ENCODE data around the gene ARRDC1.

Gene ARRDC1

DNA sequence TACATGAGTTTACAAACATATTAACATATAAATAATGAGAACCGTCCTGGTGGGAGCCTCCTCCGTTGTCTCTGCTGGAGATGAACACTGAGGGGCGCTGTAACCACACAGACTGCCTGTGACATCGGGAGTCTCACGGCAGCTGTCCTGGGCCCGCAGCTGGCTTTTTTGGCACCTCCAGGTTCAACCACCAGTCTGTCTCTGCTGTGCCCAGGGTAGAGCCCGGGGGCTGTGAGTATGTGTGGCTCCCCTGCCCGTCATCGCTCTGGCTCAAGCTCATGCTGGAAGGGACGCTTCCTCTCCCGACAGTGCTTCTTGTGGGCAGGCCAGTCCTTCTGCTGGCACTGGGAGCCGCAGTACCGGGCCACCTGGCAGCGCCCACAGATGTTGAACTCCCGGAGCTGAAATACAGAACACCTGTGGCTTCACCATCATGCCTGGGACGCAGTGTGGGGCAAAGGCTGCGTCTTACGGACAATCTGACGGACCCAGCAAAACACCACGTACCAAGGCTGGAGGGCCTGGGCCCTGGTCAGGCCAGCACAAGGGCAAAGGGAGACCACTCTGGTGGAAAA is 23.1 kb upstream of the ARRDC1 start:
- Histone ChIP-seq H3K27me3 (no peaks in the 10 kb centered on the region), H3K4me1 (no peaks in the 10 kb centered on the region; the same call in 1 of the 2 replicates), H3K36me3 (peaks cover 48% of the 10 kb centered on the region), H3K4me3 (ENCODE audit: low read depth, low read length) (no peak overlapping the region), H3K9me3 (no peaks in the 10 kb centered on the region)
- DNase-seq, result peak; percentile 59
- TF ChIP-seq, protein P1, sequence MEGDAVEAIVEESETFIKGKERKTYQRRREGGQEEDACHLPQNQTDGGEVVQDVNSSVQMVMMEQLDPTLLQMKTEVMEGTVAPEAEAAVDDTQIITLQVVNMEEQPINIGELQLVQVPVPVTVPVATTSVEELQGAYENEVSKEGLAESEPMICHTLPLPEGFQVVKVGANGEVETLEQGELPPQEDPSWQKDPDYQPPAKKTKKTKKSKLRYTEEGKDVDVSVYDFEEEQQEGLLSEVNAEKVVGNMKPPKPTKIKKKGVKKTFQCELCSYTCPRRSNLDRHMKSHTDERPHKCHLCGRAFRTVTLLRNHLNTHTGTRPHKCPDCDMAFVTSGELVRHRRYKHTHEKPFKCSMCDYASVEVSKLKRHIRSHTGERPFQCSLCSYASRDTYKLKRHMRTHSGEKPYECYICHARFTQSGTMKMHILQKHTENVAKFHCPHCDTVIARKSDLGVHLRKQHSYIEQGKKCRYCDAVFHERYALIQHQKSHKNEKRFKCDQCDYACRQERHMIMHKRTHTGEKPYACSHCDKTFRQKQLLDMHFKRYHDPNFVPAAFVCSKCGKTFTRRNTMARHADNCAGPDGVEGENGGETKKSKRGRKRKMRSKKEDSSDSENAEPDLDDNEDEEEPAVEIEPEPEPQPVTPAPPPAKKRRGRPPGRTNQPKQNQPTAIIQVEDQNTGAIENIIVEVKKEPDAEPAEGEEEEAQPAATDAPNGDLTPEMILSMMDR (IDR thresholded peaks at IDR 0.05; ENCODE audit: low read depth, low read length), result peak; percentile 58

DNA sequence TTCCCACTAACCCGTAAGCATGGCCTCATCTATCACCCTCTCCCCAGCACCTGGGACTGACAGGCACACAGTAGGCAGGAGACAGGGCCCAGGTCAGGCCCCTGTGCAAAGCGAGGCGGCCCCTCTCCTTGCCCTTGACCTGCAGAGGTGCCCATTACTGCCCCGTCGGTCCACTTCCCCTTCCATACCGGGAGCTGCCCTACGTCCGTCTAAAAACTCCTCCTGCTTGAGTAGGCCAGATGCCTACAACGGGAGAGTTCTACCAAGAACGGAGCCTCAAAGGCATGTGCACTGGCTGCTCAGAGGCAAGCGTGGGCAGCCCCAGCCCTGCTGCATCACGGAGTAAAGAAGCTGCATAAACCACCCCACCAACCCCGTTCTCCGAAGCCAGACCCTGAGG is 22.1 kb upstream of the ARRDC1 start:
- Histone ChIP-seq H3K4me1 (no peaks in the 10 kb centered on the region; the same call in 1 of the 2 replicates), H3K36me3 (peaks cover 58% of the 10 kb centered on the region), H3K9me3 (no peaks in the 10 kb centered on the region), H3K4me3 (ENCODE audit: low read depth, low read length) (no peak overlapping the region), H3K27me3 (no peaks in the 10 kb centered on the region)
- TF ChIP-seq, protein P1 (IDR thresholded peaks at IDR 0.05; ENCODE audit: low read depth, low read length), result no peak
- DNase-seq, result no peak

DNA sequence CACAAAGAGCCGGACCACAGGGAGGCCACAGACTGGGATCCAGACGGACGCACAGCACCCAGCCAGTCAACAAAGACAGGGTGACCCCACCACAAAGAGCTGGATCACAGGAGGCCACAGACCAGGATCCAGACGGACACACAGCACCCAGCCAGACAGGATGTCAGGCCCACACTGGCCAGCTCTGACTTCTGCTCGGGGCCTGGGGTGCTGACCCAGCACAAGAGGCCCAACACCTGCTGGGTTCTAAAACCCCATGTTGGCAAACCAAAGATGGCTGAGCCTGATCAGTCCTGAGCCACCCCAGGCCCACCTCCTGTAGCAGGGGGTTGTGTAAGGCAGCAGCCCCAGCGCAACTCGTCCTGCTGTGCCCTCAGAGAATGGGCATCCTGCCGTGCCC is 21.5 kb upstream of the ARRDC1 start:
- H3K4me1 ChIP-seq, result no peaks in the 10 kb centered on the region; the same call in 1 of the 2 replicates
- no peaks in the 10 kb centered on the region for H3K27me3 ChIP-seq
- H3K4me3 ChIP-seq (ENCODE audit: low read depth, low read length), result no peak overlapping the region
- TF ChIP-seq, protein P1 (IDR thresholded peaks at IDR 0.05; ENCODE audit: low read depth, low read length), result no peak
- no peak for DNase-seq
- no peaks in the 10 kb centered on the region for H3K9me3 ChIP-seq
- peaks cover 60% of the 10 kb centered on the region for H3K36me3 ChIP-seq

DNA sequence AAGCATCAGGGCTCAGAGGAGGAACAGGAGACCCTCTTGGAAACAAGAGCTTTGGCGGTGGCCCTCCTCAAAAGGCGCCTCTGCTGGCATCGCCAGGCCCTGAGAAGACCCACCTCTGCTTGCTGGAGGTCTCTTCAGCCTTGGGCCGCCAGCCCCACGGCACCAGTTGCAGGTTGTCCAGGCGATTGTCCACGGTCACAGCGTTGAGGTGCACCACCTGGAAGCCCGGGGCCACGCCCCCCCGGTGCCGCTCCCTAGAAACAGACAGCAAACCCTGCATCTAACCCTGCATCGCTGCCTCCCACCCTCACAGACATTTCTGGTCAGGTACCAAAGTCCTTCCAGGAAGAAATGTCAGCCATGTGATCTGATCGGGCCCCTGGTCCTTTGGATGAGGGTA is 18.6 kb upstream of the ARRDC1 start:
- Histone ChIP-seq H3K4me3 (ENCODE audit: low read depth, low read length) (no peak overlapping the region), H3K9me3 (no peaks in the 10 kb centered on the region), H3K4me1 (no peaks in the 10 kb centered on the region), H3K27me3 (no peaks in the 10 kb centered on the region), H3K36me3 (peaks cover 53% of the 10 kb centered on the region)
- TF ChIP-seq, protein P1 (IDR thresholded peaks at IDR 0.05; ENCODE audit: low read depth, low read length), result no peak
- no peak for DNase-seq

DNA sequence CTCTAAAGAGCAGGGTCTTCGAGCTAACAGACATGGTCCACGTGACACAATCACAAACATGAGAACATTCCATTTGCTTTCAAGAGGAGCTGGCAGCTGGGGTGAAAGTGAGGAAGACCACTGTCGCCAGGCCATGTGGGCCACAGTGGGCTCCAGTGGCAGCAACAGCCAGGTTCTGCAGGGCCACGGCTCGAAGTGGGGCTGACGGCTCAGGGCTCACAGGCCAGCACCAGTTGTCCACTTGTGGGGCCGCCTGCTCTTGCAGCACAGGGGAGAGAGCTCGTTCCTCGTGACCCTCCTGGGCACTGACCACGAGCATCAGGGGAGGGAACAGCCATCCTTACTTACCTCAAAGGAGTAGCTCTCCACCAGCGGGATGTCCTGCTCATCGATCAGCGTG is 17.2 kb upstream of the ARRDC1 start:
- Histone ChIP-seq H3K36me3 (peaks cover 38% of the 10 kb centered on the region), H3K27me3 (no peaks in the 10 kb centered on the region), H3K4me3 (ENCODE audit: low read depth, low read length) (no peak overlapping the region), H3K9me3 (no peaks in the 10 kb centered on the region), H3K4me1 (no peaks in the 10 kb centered on the region)
- TF ChIP-seq, protein P1 (IDR thresholded peaks at IDR 0.05; ENCODE audit: low read depth, low read length), result no peak
- no peak for DNase-seq

DNA sequence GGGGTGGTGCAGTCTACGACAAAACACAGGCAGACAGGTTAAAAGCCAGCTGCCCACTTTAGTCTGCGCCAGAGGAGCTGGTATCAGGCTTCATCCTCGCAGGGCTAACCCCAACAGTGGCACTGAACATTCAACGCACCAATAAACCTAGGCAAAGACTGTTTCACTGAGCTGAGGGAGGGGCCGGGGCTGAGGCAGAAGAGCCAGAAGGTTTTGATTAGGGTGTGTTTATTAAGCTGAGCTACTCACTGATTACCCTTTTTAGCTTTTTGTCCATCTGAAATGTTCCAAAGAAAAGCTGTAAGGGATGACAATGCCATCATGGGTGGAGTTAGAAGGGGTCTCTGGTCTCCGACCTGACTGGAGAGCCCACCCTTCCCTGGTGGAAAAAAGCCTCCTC is 16.6 kb upstream of the ARRDC1 start:
- Histone ChIP-seq H3K4me1 (no peaks in the 10 kb centered on the region), H3K4me3 (ENCODE audit: low read depth, low read length) (peak overlapping the region; percentile 72), H3K27me3 (no peaks in the 10 kb centered on the region), H3K36me3 (peaks cover 38% of the 10 kb centered on the region), H3K9me3 (no peaks in the 10 kb centered on the region)
- TF ChIP-seq, protein P1 (IDR thresholded peaks at IDR 0.05; ENCODE audit: low read depth, low read length), result no peak
- no peak for DNase-seq
